ENCODE measurements around the gene ANP32D.
"Not testable (repeated sequence)": the region's sequence is repeated elsewhere in the genome, so short reads cannot be mapped to it uniquely, and the experiment has no call there.

Gene ANP32D

GRCh38 chr12:48508987-48509386 is 36.6 kb downstream of the ANP32D start:
- no peak for DNase-seq

DNA sequence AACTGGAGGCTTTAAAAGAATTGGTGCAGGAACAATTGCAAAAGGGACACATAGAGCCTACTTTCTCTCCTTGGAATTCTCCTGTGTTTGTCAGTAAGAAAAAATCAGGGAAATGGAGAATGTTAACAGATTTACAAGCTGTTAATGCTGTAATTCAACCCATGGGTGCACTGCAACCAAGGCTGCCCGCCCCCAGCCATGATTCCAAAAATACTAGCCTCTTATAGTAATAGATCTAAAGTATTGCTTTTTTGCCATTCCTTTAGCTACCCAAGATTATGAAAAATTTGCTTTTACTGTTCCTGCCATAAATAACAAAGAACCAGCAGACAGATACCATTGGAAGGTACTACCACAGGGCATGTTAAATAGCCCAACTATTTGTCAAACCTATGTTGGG is 37.8 kb downstream of the ANP32D start:
- no peak for DNase-seq

GRCh38 chr12:48512855-48513254 is 40.5 kb downstream of the ANP32D start:
- DNase-seq = no peak

DNA sequence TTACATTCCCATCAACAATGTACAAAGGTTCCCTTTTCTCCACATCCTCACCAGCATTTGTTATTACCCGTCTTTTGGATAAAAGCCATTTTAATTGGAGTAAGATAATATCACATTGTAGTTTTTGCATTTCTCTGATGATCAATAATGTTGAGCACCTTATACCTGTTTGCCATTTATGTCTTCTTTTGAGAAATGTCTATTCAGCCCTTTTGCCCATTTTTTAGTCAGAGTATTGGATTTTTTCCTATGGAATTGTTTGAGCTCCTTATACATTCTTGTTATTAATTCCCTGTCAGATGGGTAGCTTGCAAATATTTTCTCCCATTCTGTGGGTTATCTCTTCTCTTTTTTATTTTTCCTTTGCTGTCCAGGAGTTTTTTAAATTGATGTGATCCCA is 42.4 kb downstream of the ANP32D start:
- no peak for DNase-seq

DNA sequence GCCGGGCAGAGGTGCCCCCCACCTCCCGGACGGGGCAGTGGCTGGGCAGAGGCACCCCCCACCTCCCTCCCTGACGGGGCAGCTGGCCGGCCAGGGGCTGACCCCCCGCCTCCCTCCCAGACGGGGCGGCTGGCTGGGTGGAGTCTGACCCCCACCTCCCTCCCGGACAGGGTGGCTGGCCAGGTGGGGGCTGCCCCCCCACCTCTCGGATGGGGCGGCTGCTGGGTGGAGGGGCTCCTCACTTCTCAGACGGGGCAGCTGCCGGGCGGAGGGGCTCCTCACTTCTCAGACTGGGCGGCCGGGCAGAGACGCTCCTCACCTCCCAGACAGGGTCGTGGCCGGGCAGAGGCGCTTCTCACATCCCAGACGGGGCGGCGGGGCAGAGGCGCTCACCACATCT is 48.0 kb downstream of the ANP32D start:
- not testable (repeated sequence) for DNase-seq

Measured in activated T-cell treated with anti-CD3 and anti-CD28 coated beads for 4 hours (primary cell).